ENCODE measurements around the gene PRPF38B. TPM values are rescaled to one million over a fixed set of nuclear protein-coding genes. Genes with fewer than 3 reads are reported as not detected.

The PRPF38B gene
- total RNA-seq, 2 donors from 2014 or later, result 28.3 to 29.3 TPM

GRCh38 chr1:108668777-108669176, 23.3 kb upstream of the PRPF38B start:
- Histone ChIP-seq H3K27me3 (no peaks in the 10 kb centered on the region), H3K4me1 (no peaks in the 10 kb centered on the region), H3K36me3 (replicated peaks in 1 of 2; ENCODE audit: insufficient read depth in 1 of 2, low read depth in 2 of 2) (no peaks in the 10 kb centered on the region), H3K9me3 (no peaks in the 10 kb centered on the region), H3K4me3 (no peak overlapping the region), H3K27ac (no peak overlapping the region)
- no peak for DNase-seq
- intact Hi-C loops (cut with DNase I), result no loop called here
- ATAC-seq, result no peak
- TF ChIP-seq CTCF (IDR thresholded peaks at IDR 0.05) (no peak), POLR2A (IDR thresholded peaks at IDR 0.05) (no peak)

GRCh38 chr1:108669679-108670078, 22.4 kb upstream of the PRPF38B start:
- no peak for DNase-seq
- intact Hi-C loops (cut with DNase I), result no loop called here
- H3K27ac ChIP-seq, result no peak overlapping the region
- H3K27me3 ChIP-seq, result no peaks in the 10 kb centered on the region
- no peak for ATAC-seq
- no peaks in the 10 kb centered on the region for H3K4me1 ChIP-seq
- TF ChIP-seq POLR2A (IDR thresholded peaks at IDR 0.05) (no peak), CTCF (IDR thresholded peaks at IDR 0.05) (no peak)
- no peaks in the 10 kb centered on the region for H3K36me3 ChIP-seq (replicated peaks in 1 of 2; ENCODE audit: insufficient read depth in 1 of 2, low read depth in 2 of 2)
- no peak overlapping the region for H3K4me3 ChIP-seq
- H3K9me3 ChIP-seq, result no peaks in the 10 kb centered on the region
- 64 to 65% methylated on average over 7 of the region's 7 CpGs for WGBS, 2 donors

DNA sequence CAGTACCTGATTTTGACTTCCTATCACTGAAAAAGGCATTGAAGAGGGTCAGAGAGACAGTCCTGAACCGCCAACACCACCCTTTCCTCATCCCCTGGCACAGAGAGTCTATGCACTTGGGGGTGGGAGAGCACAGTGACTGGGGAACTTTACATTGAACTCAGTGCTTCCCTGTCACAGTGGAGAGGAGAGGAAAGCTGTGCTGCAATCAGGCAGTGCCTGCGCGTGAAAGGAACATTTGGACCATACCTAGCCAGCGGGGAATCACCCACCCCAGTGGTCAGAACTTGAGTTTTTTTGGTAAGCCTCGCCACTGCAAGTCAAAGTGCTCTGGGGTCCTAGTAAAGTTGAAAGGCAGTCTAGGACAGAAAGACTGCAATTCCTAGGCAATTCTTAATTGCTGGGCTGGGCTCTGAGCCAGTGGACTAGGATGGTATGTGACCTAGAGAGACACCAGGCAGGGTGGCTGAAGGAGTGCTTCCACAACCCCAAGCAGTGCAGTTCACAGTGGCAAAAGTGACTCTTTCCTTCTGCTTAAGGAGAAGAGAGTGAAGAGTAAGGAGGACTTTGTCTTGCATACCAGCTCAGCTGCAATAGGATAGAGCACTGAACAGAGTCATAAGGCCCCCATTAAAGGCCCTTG, 21.9 kb upstream of the PRPF38B start:
- Histone ChIP-seq H3K27me3 (no peaks in the 10 kb centered on the region), H3K9me3 (no peaks in the 10 kb centered on the region), H3K4me1 (no peaks in the 10 kb centered on the region), H3K4me3 (no peak overlapping the region), H3K36me3 (replicated peaks in 1 of 2; ENCODE audit: insufficient read depth in 1 of 2, low read depth in 2 of 2) (no peaks in the 10 kb centered on the region), H3K27ac (no peak overlapping the region)
- no peak for ATAC-seq
- no peak for DNase-seq
- intact Hi-C loops (cut with DNase I), result no loop called here
- TF ChIP-seq CTCF (IDR thresholded peaks at IDR 0.05), result no peak
- TF ChIP-seq POLR2A (IDR thresholded peaks at IDR 0.05), result no peak
- WGBS, 2 donors, result 75 to 87% methylated on average over 3 to 5 of the region's 5 CpGs

GRCh38 chr1:108671143-108671542, 21.0 kb upstream of the PRPF38B start:
- no peak for ATAC-seq
- H3K9me3 ChIP-seq, result no peaks in the 10 kb centered on the region
- H3K27me3 ChIP-seq, result no peaks in the 10 kb centered on the region
- WGBS, 2 donors, result 87 to 90% methylated on average over 2 of the region's 2 CpGs
- DNase-seq, result no peak
- no peaks in the 10 kb centered on the region for H3K4me1 ChIP-seq
- intact Hi-C loops (cut with DNase I), result no loop called here
- no peaks in the 10 kb centered on the region for H3K36me3 ChIP-seq (replicated peaks in 1 of 2; ENCODE audit: insufficient read depth in 1 of 2, low read depth in 2 of 2)
- H3K4me3 ChIP-seq, result no peak overlapping the region
- H3K27ac ChIP-seq, result no peak overlapping the region
- TF ChIP-seq POLR2A (IDR thresholded peaks at IDR 0.05), result no peak
- TF ChIP-seq CTCF (IDR thresholded peaks at IDR 0.05), result no peak

DNA sequence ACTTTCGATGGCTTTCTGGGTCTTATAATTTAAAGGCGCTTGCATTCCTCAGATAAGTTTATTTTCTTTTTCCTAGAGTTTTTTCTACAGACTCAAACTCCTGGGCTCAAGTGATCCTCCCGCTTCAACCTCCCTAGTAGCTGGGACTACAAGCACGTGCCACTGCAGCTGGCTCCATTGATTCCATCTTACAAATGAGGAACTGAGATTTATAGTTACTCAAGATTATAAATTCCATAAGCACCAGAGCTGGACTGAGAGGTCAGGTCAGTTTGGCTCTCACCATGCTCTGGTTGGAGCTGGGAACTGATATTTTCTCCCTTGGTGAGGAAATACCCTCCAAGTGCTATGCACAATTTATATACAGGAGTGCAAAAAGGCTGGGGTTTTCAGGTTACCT, 13.4 kb upstream of the PRPF38B start:
- intact Hi-C loops (cut with DNase I), result no loop called here
- Histone ChIP-seq H3K27ac (no peak overlapping the region), H3K27me3 (no peaks in the 10 kb centered on the region), H3K36me3 (replicated peaks in 1 of 2; ENCODE audit: insufficient read depth in 1 of 2, low read depth in 2 of 2) (no peaks in the 10 kb centered on the region), H3K4me1 (peaks cover 3% of the 10 kb centered on the region), H3K4me3 (no peak overlapping the region), H3K9me3 (no peaks in the 10 kb centered on the region)
- TF ChIP-seq CTCF (IDR thresholded peaks at IDR 0.05) (no peak), POLR2A (IDR thresholded peaks at IDR 0.05) (no peak)
- ATAC-seq (no peak), DNase-seq (no peak)
- 73 to 74% methylated on average over 4 of the region's 4 CpGs for WGBS, 2 donors

Data from body of pancreas (tissue), 4 donors.